ENCODE data around the gene SYNDIG1.

The SYNDIG1 gene

GRCh38 chr20:24584078-24584477, 114.6 kb downstream of the SYNDIG1 start:
- H3K27me3 Mint-ChIP-seq (ENCODE audit: low read depth): no peaks in the 10 kb centered on the region
- no peak for DNase-seq (ENCODE audit: low spot score)
- H3K27ac Mint-ChIP-seq: no peak overlapping the region
- H3K4me3 Mint-ChIP-seq: no peak overlapping the region
- no peaks in the 10 kb centered on the region for H3K9me3 Mint-ChIP-seq
- H3K4me1 Mint-ChIP-seq (ENCODE audit: low read depth): no peaks in the 10 kb centered on the region
- H3K36me3 Mint-ChIP-seq (ENCODE audit: low read depth): no peaks in the 10 kb centered on the region

GRCh38 chr20:24584538-24585356, 115.3 kb downstream of the SYNDIG1 start:
- no peak for DNase-seq (ENCODE audit: low spot score)
- H3K27me3 Mint-ChIP-seq (ENCODE audit: low read depth): no peaks in the 10 kb centered on the region

DNA sequence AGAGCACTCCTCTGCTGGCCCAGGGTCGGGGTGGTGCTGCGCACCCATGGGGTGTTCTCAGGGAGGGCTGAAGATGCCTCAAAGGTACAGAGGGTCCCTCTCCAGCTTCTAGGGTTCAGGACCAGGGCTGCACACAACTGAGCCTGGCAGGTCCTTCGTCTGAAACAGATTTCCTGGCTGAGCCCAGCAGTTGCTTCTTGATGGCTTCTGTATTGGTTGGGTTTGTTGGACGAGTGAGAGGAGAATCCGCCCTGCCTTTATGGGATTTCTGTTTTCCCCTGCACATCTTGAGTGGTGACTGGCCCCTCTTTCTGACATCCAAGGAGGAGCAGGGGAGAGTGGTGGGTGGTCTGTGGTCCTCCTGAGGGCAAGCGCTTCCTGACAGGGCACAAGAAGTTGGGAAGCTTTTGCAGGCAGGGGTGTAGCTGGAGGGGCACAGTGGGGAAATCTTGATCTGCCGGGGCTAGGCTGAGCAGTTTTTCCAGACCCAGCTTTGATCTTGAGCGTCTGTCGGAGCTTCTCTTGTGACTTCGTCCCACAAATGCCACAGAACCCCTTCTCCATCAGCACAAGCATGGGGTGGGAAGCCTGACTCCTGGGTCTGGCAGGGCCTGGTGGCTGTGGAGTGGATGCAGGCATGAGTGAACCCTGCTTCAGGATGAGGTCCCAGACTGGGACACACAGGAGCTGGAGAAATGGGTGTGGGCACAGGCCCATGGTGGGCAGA, 116.5 kb downstream of the SYNDIG1 start:
- DNase-seq (ENCODE audit: low spot score): no peak
- no peaks in the 10 kb centered on the region for H3K36me3 Mint-ChIP-seq (ENCODE audit: low read depth)
- no peaks in the 10 kb centered on the region for H3K27me3 Mint-ChIP-seq (ENCODE audit: low read depth)

More at GRCh38 chr20:24584538-24585356, 115.3 kb downstream of the SYNDIG1 start:
- H3K4me1 Mint-ChIP-seq (ENCODE audit: low read depth): no peaks in the 10 kb centered on the region
- no peak overlapping the region for H3K4me3 Mint-ChIP-seq
- no peaks in the 10 kb centered on the region for H3K9me3 Mint-ChIP-seq
- H3K27ac Mint-ChIP-seq: no peak overlapping the region
- no peaks in the 10 kb centered on the region for H3K36me3 Mint-ChIP-seq (ENCODE audit: low read depth)

DNA sequence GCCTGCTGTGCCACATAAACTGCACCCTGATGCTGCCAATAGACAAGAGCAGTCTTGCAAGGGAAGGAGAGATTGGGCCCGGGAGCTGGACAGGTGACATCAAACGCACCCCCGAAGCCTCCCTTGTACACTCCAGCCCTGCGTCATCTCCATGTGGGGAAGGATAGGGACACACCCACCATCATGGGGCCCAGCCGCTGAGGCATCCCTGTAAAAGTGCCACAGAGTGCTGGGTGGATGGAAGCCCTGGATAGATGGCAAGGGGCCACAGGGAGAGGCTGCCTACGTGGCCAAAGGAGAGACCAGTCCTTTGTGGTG, 117.1 kb downstream of the SYNDIG1 start:
- no peaks in the 10 kb centered on the region for H3K4me1 Mint-ChIP-seq (ENCODE audit: low read depth)
- H3K27me3 Mint-ChIP-seq (ENCODE audit: low read depth): no peaks in the 10 kb centered on the region
- no peak for DNase-seq (ENCODE audit: low spot score)
- H3K4me3 Mint-ChIP-seq: no peak overlapping the region
- H3K36me3 Mint-ChIP-seq (ENCODE audit: low read depth): no peaks in the 10 kb centered on the region
- no peak overlapping the region for H3K27ac Mint-ChIP-seq
- H3K9me3 Mint-ChIP-seq: no peaks in the 10 kb centered on the region

More for the DNA sequence above, 116.5 kb downstream of the SYNDIG1 start:
- Mint-ChIP-seq H3K4me3 (no peak overlapping the region), H3K27ac (no peak overlapping the region), H3K4me1 (ENCODE audit: low read depth) (no peaks in the 10 kb centered on the region), H3K9me3 (no peaks in the 10 kb centered on the region)

DNA sequence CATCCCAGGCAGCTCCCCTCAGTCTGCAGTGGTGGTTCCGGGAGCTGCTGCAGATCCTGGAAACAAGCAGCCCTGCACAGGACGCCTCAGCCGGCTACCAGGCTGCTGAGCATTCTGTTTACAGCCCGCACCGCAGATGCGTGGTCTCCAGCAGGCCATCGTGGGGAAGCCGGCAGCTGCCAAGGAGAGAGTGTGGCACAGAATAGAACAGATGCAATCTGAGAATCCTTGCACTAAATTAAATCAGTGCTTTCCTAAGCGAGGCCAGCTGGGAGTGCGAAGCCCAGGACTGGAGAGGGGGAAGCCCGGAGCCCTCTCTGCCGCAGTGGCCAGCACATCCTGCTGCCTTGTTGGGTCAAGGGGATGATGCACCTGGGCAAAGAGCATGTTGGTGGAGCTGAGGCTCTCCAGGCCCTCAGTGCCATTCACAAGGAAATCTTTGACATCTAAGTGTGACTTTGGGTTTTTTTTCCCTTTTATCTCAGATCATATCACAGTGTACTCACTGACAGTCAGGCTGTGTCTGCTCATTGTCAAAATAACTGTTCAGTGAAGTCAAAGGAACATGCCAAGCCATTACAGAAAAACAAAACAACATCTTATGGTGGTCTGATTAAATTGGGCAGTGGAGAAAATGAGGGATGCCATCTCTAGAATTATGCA, 118.1 kb downstream of the SYNDIG1 start:
- no peaks in the 10 kb centered on the region for H3K4me1 Mint-ChIP-seq (ENCODE audit: low read depth)

GRCh38 chr20:24588047-24588635, 118.7 kb downstream of the SYNDIG1 start:
- Mint-ChIP-seq H3K4me3 (no peak overlapping the region), H3K4me1 (ENCODE audit: low read depth) (no peaks in the 10 kb centered on the region), H3K27ac (no peak overlapping the region), H3K9me3 (no peaks in the 10 kb centered on the region), H3K36me3 (ENCODE audit: low read depth) (no peaks in the 10 kb centered on the region), H3K27me3 (ENCODE audit: low read depth) (no peaks in the 10 kb centered on the region)
- no peak for DNase-seq (ENCODE audit: low spot score)

More for the DNA sequence above, 118.1 kb downstream of the SYNDIG1 start:
- H3K27me3 Mint-ChIP-seq (ENCODE audit: low read depth): no peaks in the 10 kb centered on the region
- DNase-seq (ENCODE audit: low spot score): no peak
- H3K27ac Mint-ChIP-seq: no peak overlapping the region
- H3K36me3 Mint-ChIP-seq (ENCODE audit: low read depth): no peaks in the 10 kb centered on the region
- H3K9me3 Mint-ChIP-seq: no peaks in the 10 kb centered on the region
- no peak overlapping the region for H3K4me3 Mint-ChIP-seq

DNA sequence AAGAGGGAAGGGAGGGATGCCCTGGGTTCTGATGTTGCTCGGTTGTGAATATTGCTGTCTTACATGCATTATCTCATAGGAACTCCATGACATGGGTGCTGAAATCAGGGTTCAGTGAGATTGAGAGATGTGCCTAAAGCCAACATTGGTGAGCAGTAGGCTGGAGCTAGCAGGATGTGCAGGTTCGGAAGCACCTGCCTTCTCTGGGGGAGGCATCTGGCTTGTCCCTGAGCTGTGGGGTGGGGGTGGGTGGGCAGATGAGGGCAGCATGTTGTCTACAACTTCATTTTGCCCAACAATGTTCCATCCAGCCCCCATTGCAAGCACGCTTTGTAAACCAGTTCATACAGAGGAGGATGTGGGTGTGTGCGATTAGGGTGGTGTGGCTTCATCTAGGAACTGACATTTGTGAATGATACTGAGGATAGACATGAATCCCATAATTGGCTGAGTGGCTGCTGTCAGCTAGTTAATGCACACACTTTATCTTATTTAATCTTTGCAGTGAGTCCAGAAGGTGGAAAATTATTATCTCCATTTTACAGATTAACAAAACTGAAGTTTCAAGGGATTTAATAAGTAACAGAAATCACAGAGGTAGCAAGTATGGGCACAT, 119.4 kb downstream of the SYNDIG1 start:
- Mint-ChIP-seq H3K36me3 (ENCODE audit: low read depth) (no peaks in the 10 kb centered on the region), H3K9me3 (no peaks in the 10 kb centered on the region), H3K4me1 (ENCODE audit: low read depth) (no peaks in the 10 kb centered on the region), H3K4me3 (no peak overlapping the region), H3K27me3 (ENCODE audit: low read depth) (no peaks in the 10 kb centered on the region), H3K27ac (no peak overlapping the region)
- DNase-seq (ENCODE audit: low spot score): no peak

- Mint-ChIP-seq H3K4me1 (ENCODE audit: low read depth) (no peaks in the 10 kb centered on the region), H3K36me3 (ENCODE audit: low read depth) (no peaks in the 10 kb centered on the region), H3K9me3 (no peaks in the 10 kb centered on the region), H3K27ac (no peak overlapping the region), H3K27me3 (ENCODE audit: low read depth) (peaks cover 2% of the 10 kb centered on the region), H3K4me3 (no peak overlapping the region)
- no peak for DNase-seq (ENCODE audit: low spot score)
Observed at GRCh38 chr20:24589381-24589780, 120.0 kb downstream of the SYNDIG1 start.

DNA sequence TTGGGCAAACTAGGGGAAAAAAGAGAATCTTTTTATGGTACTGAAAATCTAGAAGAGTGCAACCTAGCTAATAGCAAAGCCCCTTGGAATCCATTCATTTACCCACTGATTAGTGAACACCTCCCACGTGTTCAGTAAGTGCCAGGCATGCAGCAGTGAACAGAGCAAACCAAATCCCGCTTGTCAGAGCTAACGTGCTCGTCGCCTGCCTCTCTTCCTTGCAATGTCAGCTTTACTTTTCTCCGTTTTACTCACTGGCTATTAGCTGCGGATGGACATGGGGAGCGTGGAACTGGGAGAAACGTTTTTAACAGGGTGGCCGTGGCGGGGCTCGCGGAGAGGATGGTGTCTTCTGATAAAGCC, 120.4 kb downstream of the SYNDIG1 start:
- Mint-ChIP-seq H3K27me3 (ENCODE audit: low read depth) (peaks cover 2% of the 10 kb centered on the region), H3K36me3 (ENCODE audit: low read depth) (no peaks in the 10 kb centered on the region), H3K4me3 (no peak overlapping the region), H3K4me1 (ENCODE audit: low read depth) (no peaks in the 10 kb centered on the region), H3K27ac (no peak overlapping the region), H3K9me3 (no peaks in the 10 kb centered on the region)
- DNase-seq (ENCODE audit: low spot score): no peak

DNA sequence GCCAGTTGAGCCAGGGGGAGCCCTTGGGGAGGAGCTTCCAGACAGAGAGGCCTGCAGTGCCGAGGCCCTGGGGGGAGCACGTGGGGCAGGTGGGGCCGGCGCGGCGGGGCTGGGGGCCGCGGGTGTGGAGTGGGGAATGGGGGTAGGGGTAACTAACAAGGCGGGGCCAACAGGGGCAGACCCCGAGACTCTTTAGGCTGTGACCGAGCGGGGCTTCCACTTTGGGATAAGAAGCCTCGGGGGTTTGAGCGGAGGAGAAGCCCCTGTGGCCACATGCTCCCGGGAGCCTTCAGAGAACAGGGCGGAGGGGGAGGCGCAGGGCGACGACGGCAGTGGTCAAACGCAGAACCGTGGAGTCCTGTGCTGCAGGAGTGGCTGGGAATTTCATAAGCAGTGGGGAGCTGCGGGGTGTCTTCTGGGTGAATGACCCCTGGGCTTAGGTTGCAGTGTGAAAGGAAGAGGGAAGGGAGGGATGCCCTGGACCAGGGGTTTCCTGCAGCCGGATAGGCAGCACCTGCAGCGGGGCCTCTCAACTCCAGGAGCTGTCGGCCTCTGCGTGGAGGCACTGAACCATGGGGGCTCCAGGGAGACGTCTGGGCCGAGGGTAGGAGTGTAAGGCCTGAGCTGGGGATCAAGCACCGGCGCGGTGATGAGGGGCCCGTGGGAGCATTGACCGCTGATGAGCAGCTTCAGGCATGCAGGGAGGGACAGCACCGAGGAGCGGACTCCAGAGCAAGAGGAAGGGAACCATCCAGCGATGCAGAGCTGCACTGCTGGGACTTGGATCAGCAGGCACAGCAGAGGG, 121.0 kb downstream of the SYNDIG1 start:
- no peaks in the 10 kb centered on the region for H3K36me3 Mint-ChIP-seq (ENCODE audit: low read depth)
- H3K9me3 Mint-ChIP-seq: no peaks in the 10 kb centered on the region
- peaks cover 2% of the 10 kb centered on the region for H3K27me3 Mint-ChIP-seq (ENCODE audit: low read depth)
- H3K4me1 Mint-ChIP-seq (ENCODE audit: low read depth): no peaks in the 10 kb centered on the region
- no peak for DNase-seq (ENCODE audit: low spot score)
- no peak overlapping the region for H3K27ac Mint-ChIP-seq
- no peak overlapping the region for H3K4me3 Mint-ChIP-seq

DNA sequence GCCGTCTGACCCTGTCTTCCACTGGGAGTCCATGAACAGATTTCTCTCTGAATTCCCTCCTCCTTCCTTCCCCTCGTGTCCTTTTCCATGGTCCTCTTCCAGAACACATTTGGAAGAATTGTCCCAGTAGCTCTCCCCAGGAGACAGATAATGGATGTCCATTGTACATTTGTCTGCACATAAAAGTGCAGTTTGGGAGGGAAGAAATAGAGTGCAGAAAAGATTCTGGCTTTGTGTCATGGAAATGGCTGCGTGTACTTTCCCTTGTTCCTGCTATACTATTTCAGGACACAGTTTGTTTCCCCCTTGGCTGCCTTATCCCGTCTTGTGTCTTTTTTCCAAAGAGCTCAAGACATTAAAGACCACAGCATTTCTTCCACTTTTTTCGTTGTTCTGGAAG, 127.6 kb downstream of the SYNDIG1 start:
- Mint-ChIP-seq H3K4me3 (no peak overlapping the region), H3K4me1 (ENCODE audit: low read depth) (no peaks in the 10 kb centered on the region), H3K36me3 (ENCODE audit: low read depth) (no peaks in the 10 kb centered on the region), H3K9me3 (peaks cover 5% of the 10 kb centered on the region), H3K27ac (no peak overlapping the region), H3K27me3 (ENCODE audit: low read depth) (peaks cover 2% of the 10 kb centered on the region)
- DNase-seq (ENCODE audit: low spot score): no peak

DNA sequence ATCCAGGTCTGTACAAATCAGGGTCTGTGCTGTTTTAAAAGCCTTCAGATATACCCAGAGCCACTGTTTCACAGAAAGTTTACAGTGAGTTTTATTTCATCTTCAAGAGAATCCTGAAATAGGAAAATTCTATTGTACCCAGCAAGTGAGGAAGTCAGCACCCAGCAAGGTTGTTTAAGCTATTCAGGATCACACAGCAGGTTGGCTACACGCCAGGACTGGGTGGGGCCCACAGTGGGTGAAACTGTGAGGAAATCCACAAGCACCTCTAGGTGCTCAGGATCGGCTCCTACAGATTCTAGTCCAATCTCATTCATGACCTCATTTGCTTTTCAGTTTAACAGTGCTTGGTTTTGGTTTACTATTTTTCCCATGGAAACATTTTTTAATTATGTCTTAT, 128.9 kb downstream of the SYNDIG1 start:
- H3K4me1 Mint-ChIP-seq (ENCODE audit: low read depth): no peaks in the 10 kb centered on the region
- DNase-seq (ENCODE audit: low spot score): no peak
- H3K27me3 Mint-ChIP-seq (ENCODE audit: low read depth): peaks cover 2% of the 10 kb centered on the region
- peaks cover 5% of the 10 kb centered on the region for H3K9me3 Mint-ChIP-seq
- no peak overlapping the region for H3K4me3 Mint-ChIP-seq
- H3K36me3 Mint-ChIP-seq (ENCODE audit: low read depth): no peaks in the 10 kb centered on the region
- H3K27ac Mint-ChIP-seq: no peak overlapping the region

DNA sequence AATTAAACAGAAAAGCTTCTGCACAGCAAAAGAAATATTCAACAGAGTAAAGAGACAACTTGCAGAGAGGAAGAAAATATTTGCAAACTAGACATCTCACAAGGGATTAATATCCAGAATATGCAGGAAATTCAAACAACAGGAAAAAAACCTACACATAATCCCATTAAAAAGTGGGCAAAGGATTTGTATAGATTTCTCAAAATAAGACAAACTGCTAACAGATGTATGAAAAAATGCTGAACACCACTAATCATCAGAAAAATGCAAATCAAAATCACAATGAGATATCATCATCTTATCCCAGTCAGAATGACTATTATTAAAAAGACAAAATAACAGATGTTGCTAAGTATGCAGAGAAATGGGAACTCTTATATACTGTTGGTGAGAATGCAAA, 129.6 kb downstream of the SYNDIG1 start:
- Mint-ChIP-seq H3K9me3 (peaks cover 5% of the 10 kb centered on the region), H3K4me3 (no peak overlapping the region)

More for the DNA sequence above, 129.6 kb downstream of the SYNDIG1 start:
- H3K27me3 Mint-ChIP-seq (ENCODE audit: low read depth): peaks cover 2% of the 10 kb centered on the region
- no peaks in the 10 kb centered on the region for H3K4me1 Mint-ChIP-seq (ENCODE audit: low read depth)
- H3K27ac Mint-ChIP-seq: no peak overlapping the region
- no peak for DNase-seq (ENCODE audit: low spot score)
- H3K36me3 Mint-ChIP-seq (ENCODE audit: low read depth): no peaks in the 10 kb centered on the region

All from T-helper 2 cell treated with Interferon-gamma antibody and Interleukin-4, amounts not matched to agents 5 μg/mL and 100 μg/mL, for 36 hours (primary cell).